CD4-positive, alpha-beta T cell treated with Interleukin-21 for 1 hour (primary cell): Measurements from ENCODE around the gene CLCNKB.
"Not testable (repeated sequence)": the region's sequence is repeated elsewhere in the genome, so short reads cannot be mapped to it uniquely, and the experiment has no call there.

Source experiments
- DNase-seq: peaks from one replicate; pipeline ENCODE4 v3.0.0-alpha.2; 2020

The CLCNKB gene

DNA sequence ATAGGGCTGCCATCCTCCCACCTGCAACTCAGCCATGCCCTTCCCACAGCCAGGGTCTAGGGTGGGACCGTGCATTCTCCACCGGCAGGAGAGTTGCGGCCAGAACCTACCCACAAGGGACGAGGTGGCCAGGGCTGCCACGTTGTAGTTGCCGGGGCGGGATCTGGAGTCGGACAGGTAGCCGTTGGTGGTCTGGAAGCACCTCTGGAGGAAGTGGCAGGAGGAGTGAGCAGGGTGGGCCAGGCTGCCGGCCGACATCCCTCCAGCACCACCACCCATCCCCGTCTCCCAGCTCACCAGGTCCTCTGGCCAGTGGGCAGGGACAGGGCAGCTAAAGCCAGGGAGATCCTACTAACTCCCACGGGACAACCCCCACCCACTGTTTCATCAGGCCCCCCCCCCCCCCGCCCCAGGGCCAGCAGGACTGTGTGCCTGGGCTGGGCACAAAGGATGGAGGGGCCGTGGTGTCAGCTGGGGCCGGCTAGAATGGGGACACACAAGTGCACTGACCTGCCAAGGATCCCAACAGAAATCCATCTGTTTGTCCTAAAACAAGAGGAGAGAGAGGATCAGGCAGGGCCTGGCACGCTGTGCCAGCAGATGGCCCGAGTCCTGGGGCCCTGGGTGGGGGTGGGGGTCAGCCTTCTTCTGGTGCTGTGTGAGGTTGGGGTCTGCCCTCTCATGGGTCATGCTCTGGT, 18.6 kb downstream of the CLCNKB start:
- DNase-seq: not testable (repeated sequence)

- DNase-seq: not testable (repeated sequence)
Measured at GRCh38 chr1:16062687-16063075, 19.1 kb downstream of the CLCNKB start.

- DNase-seq: no peak
Measured at GRCh38 chr1:16063226-16063829, 19.7 kb downstream of the CLCNKB start.

DNA sequence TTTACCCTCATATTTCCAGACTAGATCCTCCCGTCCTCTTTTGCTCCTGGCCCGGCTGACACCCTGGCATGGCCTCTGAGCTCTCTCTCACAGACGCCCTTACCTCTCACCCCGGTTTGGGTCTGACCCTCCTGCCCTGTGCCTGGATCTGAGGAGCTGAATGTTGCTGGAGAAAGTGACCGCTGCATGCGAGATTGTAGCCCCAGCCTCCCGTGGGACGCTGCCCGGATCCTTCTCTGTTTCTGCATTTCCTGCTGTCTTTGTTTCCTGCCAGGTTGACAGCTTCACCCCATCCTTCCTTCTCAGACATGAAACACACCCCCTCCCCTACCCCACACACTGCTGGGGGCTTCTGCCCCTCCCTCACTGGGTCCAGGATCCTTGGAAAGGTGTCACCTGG, 20.3 kb downstream of the CLCNKB start:
- DNase-seq: no peak

DNA sequence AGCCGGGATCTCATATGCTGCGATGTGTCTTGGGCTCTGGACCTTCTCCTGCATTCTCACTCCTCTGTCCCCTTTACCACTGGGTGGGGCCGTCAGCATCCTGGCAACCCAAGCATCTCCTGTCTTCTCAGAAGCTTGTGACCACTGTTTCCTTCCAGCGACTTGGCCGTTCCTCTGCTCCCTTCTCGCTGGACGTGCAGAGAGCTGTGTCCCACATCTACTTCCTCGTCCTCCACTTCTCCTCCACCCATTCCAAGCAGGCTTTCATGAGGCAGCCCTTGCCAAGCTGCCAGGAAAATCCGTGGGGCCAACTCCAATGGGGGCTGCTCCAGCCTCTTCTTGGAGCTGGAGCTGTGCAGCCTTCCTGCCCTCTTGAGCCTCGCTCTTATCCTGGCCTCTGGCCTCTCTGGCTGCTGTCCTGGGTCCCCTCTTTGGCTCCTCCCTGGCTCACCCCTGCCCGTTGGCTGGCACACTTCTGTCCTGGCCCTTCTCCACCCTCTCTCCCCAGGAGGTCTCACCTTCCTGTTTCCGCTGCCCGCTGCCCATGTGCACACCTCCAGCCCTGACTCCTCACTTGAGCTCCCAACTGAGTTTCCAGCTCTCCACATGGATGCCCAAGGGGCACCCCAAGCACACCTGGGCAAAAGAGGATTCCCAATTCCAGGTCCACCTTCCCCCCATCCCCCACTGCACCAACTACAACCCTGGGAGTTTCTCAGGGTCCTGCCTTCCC, 21.1 kb downstream of the CLCNKB start:
- DNase-seq: no peak

DNA sequence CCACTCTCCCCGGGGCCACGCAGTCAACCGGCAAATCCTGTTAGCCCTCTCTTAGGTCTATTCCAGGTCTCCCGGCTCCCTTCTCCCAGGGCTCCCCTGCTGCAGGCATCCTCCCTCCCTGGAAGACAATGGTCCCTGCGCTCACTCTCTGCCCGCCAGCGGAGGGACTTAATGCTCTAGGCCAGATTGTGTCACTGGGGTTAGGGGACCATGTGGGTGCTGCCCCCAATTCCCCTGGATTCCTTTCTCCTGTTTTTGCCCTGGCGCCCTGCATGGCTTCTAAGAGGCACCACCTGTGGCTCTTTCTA, 21.6 kb downstream of the CLCNKB start:
- DNase-seq: no peak

GRCh38 chr1:16066245-16066644, 22.7 kb downstream of the CLCNKB start:
- DNase-seq: no peak

- DNase-seq: no peak
Measured at GRCh38 chr1:16067127-16067768, 23.7 kb downstream of the CLCNKB start.

GRCh38 chr1:16067933-16068332, 24.4 kb downstream of the CLCNKB start:
- no peak for DNase-seq

DNA sequence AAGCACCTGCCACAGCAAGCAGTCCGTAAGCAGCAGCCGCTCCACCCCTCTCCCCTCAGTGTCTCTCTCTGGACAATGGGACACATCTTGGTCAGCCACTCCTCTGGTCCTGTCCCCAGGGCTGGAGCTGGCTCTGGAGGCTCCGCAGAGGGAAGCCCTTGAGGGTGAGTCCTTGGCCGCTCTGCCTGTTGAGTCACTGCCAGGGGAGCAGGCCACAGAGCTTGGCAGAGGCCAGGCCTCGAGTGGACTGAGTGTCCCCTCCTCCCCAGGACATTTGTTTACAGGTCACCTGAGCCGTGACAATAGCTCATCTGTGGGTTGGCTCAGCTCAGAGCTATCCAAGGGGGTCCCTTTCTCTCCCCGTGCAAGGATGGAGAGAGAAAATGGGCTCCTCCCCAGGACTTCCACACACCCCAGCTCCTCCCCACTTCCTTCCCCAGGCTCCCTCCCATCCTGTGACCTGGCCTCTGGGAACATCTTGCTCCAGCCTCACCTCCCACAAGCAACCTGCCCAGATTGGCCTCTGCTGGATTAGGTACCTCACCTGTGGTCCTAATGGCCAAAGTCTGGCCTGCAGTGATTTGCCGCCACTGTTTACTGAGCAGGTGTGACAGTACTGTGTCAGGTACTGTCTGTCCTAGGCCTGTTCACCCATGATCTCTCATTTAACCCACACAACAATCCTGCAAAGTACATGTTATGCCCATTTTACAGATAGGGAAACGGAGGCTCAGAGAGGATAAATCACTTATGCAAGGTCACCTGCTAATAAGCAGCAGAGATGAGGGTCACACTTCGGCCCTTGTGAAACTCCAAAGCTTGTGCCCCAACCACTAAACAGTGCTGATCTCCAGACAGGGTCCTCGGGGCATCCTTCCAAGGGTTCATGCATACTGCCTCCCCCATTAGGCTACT, 25.0 kb downstream of the CLCNKB start:
- DNase-seq: no peak

- DNase-seq: no peak
Measured at GRCh38 chr1:16070640-16071355, 27.2 kb downstream of the CLCNKB start.

- DNase-seq: no peak
Measured at GRCh38 chr1:16071614-16072013, 28.0 kb downstream of the CLCNKB start.

GRCh38 chr1:16072095-16072494, 28.5 kb downstream of the CLCNKB start:
- DNase-seq: no peak

- no peak for DNase-seq
Measured at GRCh38 chr1:16072616-16073484, 29.3 kb downstream of the CLCNKB start.

- DNase-seq: peak; percentile 34
Measured at GRCh38 chr1:16073490-16074119, 30.0 kb downstream of the CLCNKB start, which contains the start of gene FAM131C. Gene FAM131C (minus strand): TSS chr1:16073651. CDS start chr1:16073442, 209 bp downstream.

DNA sequence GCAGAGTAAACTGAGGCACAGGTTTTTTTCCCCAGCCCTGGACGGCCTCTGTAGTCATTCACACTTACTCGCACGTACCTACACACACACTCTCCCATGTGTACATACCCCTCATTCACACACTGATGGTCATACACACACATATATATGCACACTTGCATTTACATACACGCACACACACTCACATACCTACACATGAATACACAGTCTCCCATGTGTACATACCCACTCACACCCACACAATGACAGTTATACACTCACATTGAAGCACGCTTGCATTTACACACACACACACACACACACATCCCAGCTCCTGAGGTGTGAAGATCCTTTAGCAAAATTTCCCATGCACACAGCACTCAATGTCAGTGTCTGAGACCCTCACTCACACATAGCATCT, 30.6 kb downstream of the CLCNKB start:
- no peak for DNase-seq

DNA sequence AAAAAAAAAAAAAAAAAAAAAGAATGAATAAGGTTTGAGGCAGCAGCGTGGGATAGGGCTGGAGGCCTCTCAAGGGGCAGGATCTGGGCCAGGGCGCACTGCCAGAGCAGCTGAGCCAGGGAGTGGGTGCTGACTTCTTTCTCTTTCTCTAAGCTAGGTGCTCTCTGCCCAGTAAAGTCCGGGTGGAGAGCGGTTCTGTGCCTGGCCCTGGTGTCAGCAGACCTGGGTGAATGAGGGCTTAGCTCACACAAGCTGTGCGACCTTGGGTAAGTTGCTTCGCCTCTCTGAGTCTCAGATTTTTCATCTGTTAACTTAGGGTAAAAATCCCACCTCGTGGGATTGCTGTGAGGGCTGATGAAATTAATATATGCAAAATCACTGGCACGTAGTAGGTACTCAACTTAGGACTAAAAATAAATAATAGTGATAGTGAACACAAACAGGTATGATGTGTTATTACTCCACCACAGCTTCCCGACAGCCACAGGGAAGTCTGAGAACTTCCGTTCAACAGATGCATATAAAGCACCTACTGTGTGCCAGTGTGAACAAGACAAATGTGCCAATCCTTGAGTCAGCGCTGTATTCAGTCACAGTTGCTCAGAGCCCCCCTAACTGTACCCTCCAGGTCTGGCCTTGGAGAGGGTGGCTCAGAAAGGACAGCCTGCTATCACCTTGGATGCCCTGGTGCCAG, 31.9 kb downstream of the CLCNKB start:
- no peak for DNase-seq

GRCh38 chr1:16076031-16076864, 32.7 kb downstream of the CLCNKB start:
- DNase-seq: no peak

DNA sequence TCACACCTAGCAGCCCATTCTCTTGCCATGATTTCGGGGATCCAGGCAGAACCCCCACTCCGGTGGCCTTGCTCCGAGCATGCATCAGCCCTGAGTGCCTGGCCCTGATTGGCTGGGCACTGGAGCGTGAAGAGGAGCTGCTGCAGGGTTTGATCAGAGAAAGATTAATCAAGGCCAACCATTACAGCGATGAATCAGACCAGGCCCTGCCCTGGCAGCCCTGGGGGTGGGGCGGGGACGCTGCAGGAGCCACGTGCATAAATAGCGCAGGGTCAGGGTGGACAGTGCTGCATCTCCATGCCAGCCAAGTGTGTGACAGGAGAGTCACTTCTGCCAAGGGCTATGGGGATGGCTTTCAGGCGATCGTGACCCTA, 33.3 kb downstream of the CLCNKB start:
- no peak for DNase-seq
